ENCODE data around the gene CDK5RAP2. TPM values are rescaled to one million over a fixed set of nuclear protein-coding genes. Genes with fewer than 3 reads are reported as not detected.

The CDK5RAP2 gene
- polyA plus RNA-seq, 1 donor (not counting 4 experiments of a cell fraction or from before 2014, with no cell fraction given): 22.4 TPM

DNA sequence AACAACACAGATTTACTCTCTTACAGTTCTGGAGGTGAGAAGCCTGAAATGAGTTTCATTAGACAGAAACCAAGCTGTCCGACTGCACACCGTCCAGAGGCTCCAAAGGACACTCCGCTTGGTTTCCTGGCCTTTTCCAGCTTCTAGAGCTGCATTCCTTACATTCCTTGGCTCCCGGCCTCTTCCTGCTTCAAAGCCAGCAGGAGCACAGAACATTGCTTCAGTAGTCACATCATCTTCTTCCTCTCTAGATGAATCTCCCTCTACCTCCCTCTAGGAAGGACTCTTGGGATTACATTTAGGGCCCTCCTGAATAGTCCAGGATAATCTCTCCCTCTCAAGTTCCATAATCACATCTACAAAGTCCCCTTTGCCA lies 213.3 kb downstream of the CDK5RAP2 start:
- Histone ChIP-seq H3K27ac (ENCODE audit: control insufficient read depth, insufficient read depth, low read length) (no peak overlapping the region), H3K27me3 (ENCODE audit: control insufficient read depth, extremely low read depth, insufficient read depth, low read length) (no peaks in the 10 kb centered on the region)
- FAIRE-seq: no peak

DNA sequence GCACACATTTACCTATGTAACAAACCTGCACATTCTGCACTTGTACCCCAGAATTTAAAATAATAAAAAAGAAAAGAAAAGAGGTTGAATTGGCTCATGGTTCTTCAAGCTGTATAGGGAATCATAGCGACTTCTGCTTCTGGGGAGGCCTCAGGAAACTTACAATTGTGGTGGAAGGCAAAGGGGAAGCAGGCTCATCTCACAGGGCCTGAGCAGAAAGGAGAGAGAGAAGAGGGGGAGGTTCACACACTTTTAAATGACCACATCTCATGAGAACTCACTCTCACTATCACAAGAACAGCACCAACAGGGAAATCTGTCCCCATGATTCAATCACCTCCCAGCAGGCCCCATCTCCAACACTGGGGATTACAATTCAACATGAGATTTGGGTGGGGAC lies 214.6 kb downstream of the CDK5RAP2 start:
- Histone ChIP-seq H3K27me3 (ENCODE audit: control insufficient read depth, extremely low read depth, insufficient read depth, low read length) (no peaks in the 10 kb centered on the region), H3K4me2 (ENCODE audit: control insufficient read depth, extremely low read depth, insufficient read depth, low read depth, low read length) (no peak overlapping the region), H3K9me3 (ENCODE audit: control insufficient read depth, low read depth, low read length) (no peaks in the 10 kb centered on the region), H2AFZ (ENCODE audit: control insufficient read depth, low read length) (no peak overlapping the region), H3K4me3 (ENCODE audit: control insufficient read depth in 2 of 3, extremely low read depth in 1 of 3, insufficient read depth in 2 of 3, low read depth in 1 of 3, low read length in 3 of 3) (no peak overlapping the region), H3K79me2 (ENCODE audit: control insufficient read depth, insufficient read depth, low read length) (no peaks in the 10 kb centered on the region), H3K9ac (ENCODE audit: control insufficient read depth, extremely low read depth, insufficient read depth, low read length) (no peak overlapping the region), H4K20me1 (ENCODE audit: control insufficient read depth, extremely low read depth, insufficient read depth, low read length) (no peaks in the 10 kb centered on the region), H3K9me1 (ENCODE audit: control insufficient read depth, extremely low read depth, insufficient read depth, low read length) (no peaks in the 10 kb centered on the region), H3K27ac (ENCODE audit: control insufficient read depth, insufficient read depth, low read length) (no peak overlapping the region), H3K36me3 (ENCODE audit: control insufficient read depth in 2 of 2, extremely low read depth in 1 of 2, insufficient read depth in 2 of 2, low read length in 2 of 2) (no peaks in the 10 kb centered on the region), H3K4me1 (ENCODE audit: control insufficient read depth, extremely low read depth, insufficient read depth, low read length) (peaks cover 6% of the 10 kb centered on the region)
- no peak for FAIRE-seq
- TF ChIP-seq, protein P1, sequence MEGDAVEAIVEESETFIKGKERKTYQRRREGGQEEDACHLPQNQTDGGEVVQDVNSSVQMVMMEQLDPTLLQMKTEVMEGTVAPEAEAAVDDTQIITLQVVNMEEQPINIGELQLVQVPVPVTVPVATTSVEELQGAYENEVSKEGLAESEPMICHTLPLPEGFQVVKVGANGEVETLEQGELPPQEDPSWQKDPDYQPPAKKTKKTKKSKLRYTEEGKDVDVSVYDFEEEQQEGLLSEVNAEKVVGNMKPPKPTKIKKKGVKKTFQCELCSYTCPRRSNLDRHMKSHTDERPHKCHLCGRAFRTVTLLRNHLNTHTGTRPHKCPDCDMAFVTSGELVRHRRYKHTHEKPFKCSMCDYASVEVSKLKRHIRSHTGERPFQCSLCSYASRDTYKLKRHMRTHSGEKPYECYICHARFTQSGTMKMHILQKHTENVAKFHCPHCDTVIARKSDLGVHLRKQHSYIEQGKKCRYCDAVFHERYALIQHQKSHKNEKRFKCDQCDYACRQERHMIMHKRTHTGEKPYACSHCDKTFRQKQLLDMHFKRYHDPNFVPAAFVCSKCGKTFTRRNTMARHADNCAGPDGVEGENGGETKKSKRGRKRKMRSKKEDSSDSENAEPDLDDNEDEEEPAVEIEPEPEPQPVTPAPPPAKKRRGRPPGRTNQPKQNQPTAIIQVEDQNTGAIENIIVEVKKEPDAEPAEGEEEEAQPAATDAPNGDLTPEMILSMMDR (optimal IDR thresholded peaks at IDR 0.05 in 1 of 3, IDR thresholded peaks at IDR 0.05 in 1 of 3, conservative IDR thresholded peaks at IDR 0.05 in 1 of 3; ENCODE audit: extremely low read depth in 1 of 3, insufficient read depth in 2 of 3, low read length in 3 of 3): no peak
- TF ChIP-seq EZH2 (IDR thresholded peaks at IDR 0.05; ENCODE audit: low read length): no peak
- dilution Hi-C loops (cut with MboI; ENCODE audit: extremely low pct_ligation_motif_present, low sequenced_read_pairs): no loop called here
- no peak for DNase-seq (ENCODE audit: low read depth, low spot score)

More for the DNA sequence above, 213.3 kb downstream of the CDK5RAP2 start:
- H2AFZ ChIP-seq (ENCODE audit: control insufficient read depth, low read length): peak overlapping the region; percentile 56
- H3K9ac ChIP-seq (ENCODE audit: control insufficient read depth, extremely low read depth, insufficient read depth, low read length): no peak overlapping the region
- no peak overlapping the region for H3K4me3 ChIP-seq (ENCODE audit: control insufficient read depth in 2 of 3, extremely low read depth in 1 of 3, insufficient read depth in 2 of 3, low read depth in 1 of 3, low read length in 3 of 3)
- no peaks in the 10 kb centered on the region for H3K36me3 ChIP-seq (ENCODE audit: control insufficient read depth in 2 of 2, extremely low read depth in 1 of 2, insufficient read depth in 2 of 2, low read length in 2 of 2)
- dilution Hi-C loops (cut with MboI; ENCODE audit: extremely low pct_ligation_motif_present, low sequenced_read_pairs): no loop called here
- H3K9me3 ChIP-seq (ENCODE audit: control insufficient read depth, low read depth, low read length): no peaks in the 10 kb centered on the region
- no peaks in the 10 kb centered on the region for H3K79me2 ChIP-seq (ENCODE audit: control insufficient read depth, insufficient read depth, low read length)
- TF ChIP-seq EZH2 (IDR thresholded peaks at IDR 0.05; ENCODE audit: low read length): no peak
- TF ChIP-seq, protein P1 (optimal IDR thresholded peaks at IDR 0.05 in 1 of 3, IDR thresholded peaks at IDR 0.05 in 1 of 3, conservative IDR thresholded peaks at IDR 0.05 in 1 of 3; ENCODE audit: extremely low read depth in 1 of 3, insufficient read depth in 2 of 3, low read length in 3 of 3): peak; percentile 17 to 28 (median 17)
- peak; percentile 13 for DNase-seq (ENCODE audit: low read depth, low spot score)
- H3K4me1 ChIP-seq (ENCODE audit: control insufficient read depth, extremely low read depth, insufficient read depth, low read length): peaks cover 6% of the 10 kb centered on the region
- no peaks in the 10 kb centered on the region for H3K9me1 ChIP-seq (ENCODE audit: control insufficient read depth, extremely low read depth, insufficient read depth, low read length)
- H3K4me2 ChIP-seq (ENCODE audit: control insufficient read depth, extremely low read depth, insufficient read depth, low read depth, low read length): no peak overlapping the region
- H4K20me1 ChIP-seq (ENCODE audit: control insufficient read depth, extremely low read depth, insufficient read depth, low read length): no peaks in the 10 kb centered on the region
